ENCODE measurements around the gene LSMEM2. TPM values are rescaled to one million over a fixed set of nuclear protein-coding genes. Genes with fewer than 3 reads are reported as not detected.

Gene LSMEM2
- total and polyA plus RNA-seq, 2 of the 8 experiments (the other 6 are each of a cell fraction or from before 2014, with no cell fraction given) = 0.58 to 0.68 TPM

DNA sequence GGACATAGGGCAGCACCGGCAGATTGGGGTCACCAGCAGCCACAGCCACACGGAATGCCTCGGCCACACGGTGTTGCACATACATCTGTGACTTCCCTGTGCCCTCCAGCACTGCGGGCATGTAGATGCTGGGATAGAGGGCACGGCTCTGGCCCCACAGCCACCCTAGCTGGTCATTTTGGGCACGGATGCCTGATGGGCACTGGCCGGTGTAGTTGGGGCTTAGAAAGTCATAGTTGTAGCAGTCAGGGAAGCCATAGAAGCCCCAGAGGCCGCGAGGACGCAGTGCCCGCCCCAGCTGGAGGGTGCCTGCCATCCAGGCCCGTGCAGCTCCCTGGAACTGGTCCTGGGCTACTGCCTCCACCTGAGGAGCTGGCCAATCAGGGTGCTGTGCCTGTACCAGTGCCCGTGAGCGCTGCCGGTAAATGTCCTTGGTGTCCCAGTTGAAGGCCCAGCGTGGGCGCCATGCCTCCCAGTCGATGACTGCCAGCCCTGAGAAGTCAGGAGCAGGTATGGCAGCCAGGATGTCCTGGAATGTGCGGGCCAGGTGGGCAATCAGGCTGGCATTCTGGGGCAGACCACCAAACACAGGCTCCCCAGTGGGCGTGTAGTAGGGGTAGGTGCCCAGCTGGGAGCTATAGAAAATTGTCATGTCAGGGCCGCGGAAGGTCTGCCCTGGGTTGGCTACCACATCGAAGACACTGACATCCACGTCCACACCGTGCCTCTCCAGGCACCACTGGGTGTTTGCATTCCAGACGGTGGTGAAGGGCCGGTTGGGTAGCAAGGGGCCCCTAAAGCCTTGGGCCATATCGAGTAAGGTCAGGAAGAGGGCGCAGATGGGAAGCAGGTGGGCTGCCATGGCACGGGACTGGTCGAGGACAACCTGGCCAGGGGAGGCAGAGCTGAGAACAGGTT is 23.5 kb downstream of the LSMEM2 start (continued):
- TF ChIP-seq, protein P1, sequence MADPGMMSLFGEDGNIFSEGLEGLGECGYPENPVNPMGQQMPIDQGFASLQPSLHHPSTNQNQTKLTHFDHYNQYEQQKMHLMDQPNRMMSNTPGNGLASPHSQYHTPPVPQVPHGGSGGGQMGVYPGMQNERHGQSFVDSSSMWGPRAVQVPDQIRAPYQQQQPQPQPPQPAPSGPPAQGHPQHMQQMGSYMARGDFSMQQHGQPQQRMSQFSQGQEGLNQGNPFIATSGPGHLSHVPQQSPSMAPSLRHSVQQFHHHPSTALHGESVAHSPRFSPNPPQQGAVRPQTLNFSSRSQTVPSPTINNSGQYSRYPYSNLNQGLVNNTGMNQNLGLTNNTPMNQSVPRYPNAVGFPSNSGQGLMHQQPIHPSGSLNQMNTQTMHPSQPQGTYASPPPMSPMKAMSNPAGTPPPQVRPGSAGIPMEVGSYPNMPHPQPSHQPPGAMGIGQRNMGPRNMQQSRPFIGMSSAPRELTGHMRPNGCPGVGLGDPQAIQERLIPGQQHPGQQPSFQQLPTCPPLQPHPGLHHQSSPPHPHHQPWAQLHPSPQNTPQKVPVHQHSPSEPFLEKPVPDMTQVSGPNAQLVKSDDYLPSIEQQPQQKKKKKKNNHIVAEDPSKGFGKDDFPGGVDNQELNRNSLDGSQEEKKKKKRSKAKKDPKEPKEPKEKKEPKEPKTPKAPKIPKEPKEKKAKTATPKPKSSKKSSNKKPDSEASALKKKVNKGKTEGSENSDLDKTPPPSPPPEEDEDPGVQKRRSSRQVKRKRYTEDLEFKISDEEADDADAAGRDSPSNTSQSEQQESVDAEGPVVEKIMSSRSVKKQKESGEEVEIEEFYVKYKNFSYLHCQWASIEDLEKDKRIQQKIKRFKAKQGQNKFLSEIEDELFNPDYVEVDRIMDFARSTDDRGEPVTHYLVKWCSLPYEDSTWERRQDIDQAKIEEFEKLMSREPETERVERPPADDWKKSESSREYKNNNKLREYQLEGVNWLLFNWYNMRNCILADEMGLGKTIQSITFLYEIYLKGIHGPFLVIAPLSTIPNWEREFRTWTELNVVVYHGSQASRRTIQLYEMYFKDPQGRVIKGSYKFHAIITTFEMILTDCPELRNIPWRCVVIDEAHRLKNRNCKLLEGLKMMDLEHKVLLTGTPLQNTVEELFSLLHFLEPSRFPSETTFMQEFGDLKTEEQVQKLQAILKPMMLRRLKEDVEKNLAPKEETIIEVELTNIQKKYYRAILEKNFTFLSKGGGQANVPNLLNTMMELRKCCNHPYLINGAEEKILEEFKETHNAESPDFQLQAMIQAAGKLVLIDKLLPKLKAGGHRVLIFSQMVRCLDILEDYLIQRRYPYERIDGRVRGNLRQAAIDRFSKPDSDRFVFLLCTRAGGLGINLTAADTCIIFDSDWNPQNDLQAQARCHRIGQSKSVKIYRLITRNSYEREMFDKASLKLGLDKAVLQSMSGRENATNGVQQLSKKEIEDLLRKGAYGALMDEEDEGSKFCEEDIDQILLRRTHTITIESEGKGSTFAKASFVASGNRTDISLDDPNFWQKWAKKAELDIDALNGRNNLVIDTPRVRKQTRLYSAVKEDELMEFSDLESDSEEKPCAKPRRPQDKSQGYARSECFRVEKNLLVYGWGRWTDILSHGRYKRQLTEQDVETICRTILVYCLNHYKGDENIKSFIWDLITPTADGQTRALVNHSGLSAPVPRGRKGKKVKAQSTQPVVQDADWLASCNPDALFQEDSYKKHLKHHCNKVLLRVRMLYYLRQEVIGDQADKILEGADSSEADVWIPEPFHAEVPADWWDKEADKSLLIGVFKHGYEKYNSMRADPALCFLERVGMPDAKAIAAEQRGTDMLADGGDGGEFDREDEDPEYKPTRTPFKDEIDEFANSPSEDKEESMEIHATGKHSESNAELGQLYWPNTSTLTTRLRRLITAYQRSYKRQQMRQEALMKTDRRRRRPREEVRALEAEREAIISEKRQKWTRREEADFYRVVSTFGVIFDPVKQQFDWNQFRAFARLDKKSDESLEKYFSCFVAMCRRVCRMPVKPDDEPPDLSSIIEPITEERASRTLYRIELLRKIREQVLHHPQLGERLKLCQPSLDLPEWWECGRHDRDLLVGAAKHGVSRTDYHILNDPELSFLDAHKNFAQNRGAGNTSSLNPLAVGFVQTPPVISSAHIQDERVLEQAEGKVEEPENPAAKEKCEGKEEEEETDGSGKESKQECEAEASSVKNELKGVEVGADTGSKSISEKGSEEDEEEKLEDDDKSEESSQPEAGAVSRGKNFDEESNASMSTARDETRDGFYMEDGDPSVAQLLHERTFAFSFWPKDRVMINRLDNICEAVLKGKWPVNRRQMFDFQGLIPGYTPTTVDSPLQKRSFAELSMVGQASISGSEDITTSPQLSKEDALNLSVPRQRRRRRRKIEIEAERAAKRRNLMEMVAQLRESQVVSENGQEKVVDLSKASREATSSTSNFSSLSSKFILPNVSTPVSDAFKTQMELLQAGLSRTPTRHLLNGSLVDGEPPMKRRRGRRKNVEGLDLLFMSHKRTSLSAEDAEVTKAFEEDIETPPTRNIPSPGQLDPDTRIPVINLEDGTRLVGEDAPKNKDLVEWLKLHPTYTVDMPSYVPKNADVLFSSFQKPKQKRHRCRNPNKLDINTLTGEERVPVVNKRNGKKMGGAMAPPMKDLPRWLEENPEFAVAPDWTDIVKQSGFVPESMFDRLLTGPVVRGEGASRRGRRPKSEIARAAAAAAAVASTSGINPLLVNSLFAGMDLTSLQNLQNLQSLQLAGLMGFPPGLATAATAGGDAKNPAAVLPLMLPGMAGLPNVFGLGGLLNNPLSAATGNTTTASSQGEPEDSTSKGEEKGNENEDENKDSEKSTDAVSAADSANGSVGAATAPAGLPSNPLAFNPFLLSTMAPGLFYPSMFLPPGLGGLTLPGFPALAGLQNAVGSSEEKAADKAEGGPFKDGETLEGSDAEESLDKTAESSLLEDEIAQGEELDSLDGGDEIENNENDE (IDR thresholded peaks at IDR 0.05; ENCODE audit: insufficient replicate concordance, low read length) = no peak
- TF ChIP-seq CBX8 (IDR thresholded peaks at IDR 0.05; ENCODE audit: borderline replicate concordance, low read depth, low read length) = no peak
- TF ChIP-seq HDAC6 (IDR thresholded peaks at IDR 0.05; ENCODE audit: low read depth, low read length) = no peak
- TF ChIP-seq CBX5 (IDR thresholded peaks at IDR 0.05; ENCODE audit: low read depth, low read length) = no peak
- TF ChIP-seq TBP (IDR thresholded peaks at IDR 0.05; ENCODE audit: low read depth, low read length) = no peak
- TF ChIP-seq TEAD4 (IDR thresholded peaks at IDR 0.05; ENCODE audit: low read depth, low read length) = no peak
- TF ChIP-seq, protein P2, sequence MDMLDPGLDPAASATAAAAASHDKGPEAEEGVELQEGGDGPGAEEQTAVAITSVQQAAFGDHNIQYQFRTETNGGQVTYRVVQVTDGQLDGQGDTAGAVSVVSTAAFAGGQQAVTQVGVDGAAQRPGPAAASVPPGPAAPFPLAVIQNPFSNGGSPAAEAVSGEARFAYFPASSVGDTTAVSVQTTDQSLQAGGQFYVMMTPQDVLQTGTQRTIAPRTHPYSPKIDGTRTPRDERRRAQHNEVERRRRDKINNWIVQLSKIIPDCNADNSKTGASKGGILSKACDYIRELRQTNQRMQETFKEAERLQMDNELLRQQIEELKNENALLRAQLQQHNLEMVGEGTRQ (IDR thresholded peaks at IDR 0.05; ENCODE audit: low read length) = no peak
- TF ChIP-seq KDM1A (IDR thresholded peaks at IDR 0.05; ENCODE audit: borderline replicate concordance, low read length) = no peak
- no peak for TF ChIP-seq YY1 (IDR thresholded peaks at IDR 0.05; ENCODE audit: low read depth, low read length)
